Memory B cell (primary cell): ENCODE results near the gene DBNL.

Source experiments
- ATAC-seq: fragments of 150-1000 bp; cut with Tn5 transposase; 2 replicates; pipeline ENCODE4 v1.10.0; 2021; ENCODE audit warnings: low read depth, mild to moderate bottlenecking, moderate library complexity
- DNase-seq, 2 donors: peaks; one replicate each; pipeline ENCODE4 v3.0.0; 2022; ENCODE audit warnings: low spot score in 2 of 2
- H3K27ac Mint-ChIP-seq: one replicate; pipeline ENCODE4 v1.8.0; 2022; ENCODE audit warnings: mild to moderate bottlenecking, moderate library complexity, mixed read lengths
- H3K27me3 Mint-ChIP-seq: one replicate; pipeline ENCODE4 v1.8.0; 2022; ENCODE audit warnings: mixed read lengths
- H3K36me3 Mint-ChIP-seq: one replicate; pipeline ENCODE4 v1.8.0; 2022; ENCODE audit warnings: mild to moderate bottlenecking, mixed read lengths
- H3K4me1 Mint-ChIP-seq: one replicate; pipeline ENCODE4 v1.8.0; 2022; ENCODE audit warnings: mixed read lengths
- H3K4me3 Mint-ChIP-seq: one replicate; pipeline ENCODE4 v1.8.0; 2022; ENCODE audit warnings: mild to moderate bottlenecking, moderate library complexity, mixed read lengths
- H3K9me3 Mint-ChIP-seq: one replicate; pipeline ENCODE4 v1.8.0; 2022; ENCODE audit warnings: mixed read lengths

The DBNL gene

DNA sequence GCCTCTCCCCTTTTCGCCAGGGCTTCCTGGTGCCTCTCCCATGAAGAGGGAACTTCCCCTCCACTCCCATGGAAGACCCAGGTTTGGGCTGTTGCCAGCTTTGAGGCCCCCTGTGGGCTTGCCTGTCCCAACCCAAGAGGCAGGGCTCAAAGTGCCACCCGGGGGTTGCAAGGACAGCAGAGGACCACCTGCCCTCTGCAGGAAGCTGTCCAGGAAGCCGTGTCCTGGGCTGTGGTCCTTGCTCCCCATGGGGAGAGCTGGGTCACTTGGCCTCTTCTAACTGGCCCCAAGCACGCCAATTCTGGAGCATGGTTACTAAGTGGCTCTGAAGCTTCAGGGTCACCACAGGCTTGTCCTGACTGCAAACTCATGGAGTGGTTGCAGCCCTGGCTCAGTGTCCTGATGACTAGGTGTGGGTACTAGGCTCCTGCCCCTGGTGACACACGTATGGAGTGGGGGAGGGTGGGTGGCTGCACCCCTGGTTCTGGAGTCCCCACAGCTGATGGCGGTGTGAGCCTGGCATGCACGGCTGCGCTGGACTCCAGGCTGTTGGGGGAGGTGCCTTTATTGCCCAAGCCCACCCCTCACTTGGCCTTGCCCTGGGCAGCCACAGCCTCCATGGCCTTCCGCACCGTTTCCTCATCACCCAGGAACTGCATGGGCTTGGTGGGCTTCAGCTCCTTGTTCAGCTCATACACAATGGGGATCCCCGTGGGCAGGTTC lies 17.8 kb downstream of the DBNL start:
- DNase-seq (no peak), ATAC-seq (no peak)
- Mint-ChIP-seq H3K36me3 (peaks cover 24% of the 10 kb centered on the region), H3K27me3 (no peaks in the 10 kb centered on the region), H3K9me3 (no peaks in the 10 kb centered on the region), H3K27ac (no peak overlapping the region), H3K4me3 (no peak overlapping the region), H3K4me1 (peaks cover 55% of the 10 kb centered on the region)

DNA sequence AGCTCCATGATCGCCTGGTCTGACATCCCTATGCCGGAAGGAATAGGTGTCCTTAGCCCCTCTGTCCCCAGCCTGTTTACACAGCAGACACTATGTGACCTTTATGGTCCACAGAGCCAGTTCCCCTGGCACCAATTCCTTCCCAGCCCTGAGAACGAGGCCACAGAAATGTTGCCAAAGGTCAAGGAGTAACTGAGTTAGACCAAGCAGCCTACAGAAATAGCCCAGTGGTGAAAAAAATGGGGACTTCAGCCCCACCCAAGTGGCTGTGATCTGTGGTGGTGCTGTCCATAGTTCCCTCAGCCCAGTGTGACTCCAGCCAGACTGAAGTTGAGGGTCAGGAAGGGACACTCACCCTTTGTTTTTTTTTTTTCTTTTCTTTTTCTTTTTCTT lies 18.4 kb downstream of the DBNL start:
- H3K4me3 Mint-ChIP-seq = no peak overlapping the region
- H3K4me1 Mint-ChIP-seq = peaks cover 53% of the 10 kb centered on the region
- H3K27me3 Mint-ChIP-seq = no peaks in the 10 kb centered on the region
- H3K9me3 Mint-ChIP-seq = no peaks in the 10 kb centered on the region
- DNase-seq = no peak
- H3K36me3 Mint-ChIP-seq = peaks cover 19% of the 10 kb centered on the region
- no peak overlapping the region for H3K27ac Mint-ChIP-seq
- ATAC-seq = no peak

DNA sequence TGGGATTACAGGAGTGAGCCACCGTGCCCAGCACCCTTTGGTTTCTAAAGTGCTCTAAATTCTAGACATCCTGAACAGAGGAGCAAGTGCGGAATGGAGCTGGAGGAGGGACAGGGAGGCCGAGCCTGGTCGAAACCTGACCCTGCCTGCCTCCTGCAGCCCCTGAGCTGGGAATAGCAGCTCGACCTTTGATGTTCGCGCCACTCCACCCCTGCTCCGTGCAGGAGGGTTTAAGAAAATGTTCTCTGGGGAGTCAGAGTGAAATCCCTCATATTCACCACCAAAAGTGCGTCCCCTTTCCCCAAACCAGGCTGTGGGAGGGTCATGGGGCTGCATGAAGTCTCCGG lies 19.0 kb downstream of the DBNL start:
- peak overlapping the region; percentile 60 for H3K27ac Mint-ChIP-seq
- H3K4me1 Mint-ChIP-seq = peaks cover 50% of the 10 kb centered on the region
- peaks cover 2% of the 10 kb centered on the region for H3K9me3 Mint-ChIP-seq

DNA sequence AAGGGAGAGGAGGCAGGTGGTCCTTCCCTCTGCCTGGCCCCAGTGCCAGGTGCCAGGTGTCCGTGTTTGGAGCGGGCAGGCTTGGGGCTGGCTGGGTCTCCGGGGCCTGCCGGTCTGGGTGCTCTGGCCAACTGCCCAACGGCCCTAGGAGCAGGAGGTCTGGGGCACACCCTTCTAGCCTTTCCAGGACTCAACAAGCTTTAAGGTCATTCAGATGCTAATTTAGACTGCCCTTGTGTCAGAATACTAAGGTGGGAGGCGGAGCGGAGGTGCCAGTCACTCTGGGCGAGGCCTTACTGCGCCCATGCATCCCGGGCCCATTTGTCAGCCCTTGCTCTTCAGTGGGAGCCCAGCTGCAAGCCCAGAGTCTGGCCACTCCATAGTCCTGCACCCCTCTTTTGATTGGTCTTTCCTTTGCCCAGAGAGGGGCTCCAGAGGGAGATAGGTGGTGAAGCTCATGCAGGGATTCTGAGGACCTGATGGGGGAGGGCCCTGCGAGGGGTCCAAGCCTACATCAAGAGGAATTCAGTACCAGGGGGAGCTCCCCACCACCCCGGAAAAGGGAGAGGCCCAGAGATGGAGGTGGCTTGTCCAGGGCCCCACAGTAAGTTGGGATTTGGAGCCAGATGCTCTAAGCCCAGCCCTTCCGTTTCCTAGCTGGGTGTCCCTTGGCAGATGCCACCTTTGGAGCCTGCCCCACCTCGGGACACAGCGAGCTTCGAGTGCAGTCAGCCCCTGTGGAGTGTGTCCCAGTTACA lies 19.6 kb downstream of the DBNL start:
- H3K27me3 Mint-ChIP-seq = no peaks in the 10 kb centered on the region
- H3K4me1 Mint-ChIP-seq = peaks cover 45% of the 10 kb centered on the region
- H3K27ac Mint-ChIP-seq = peak overlapping the region; percentile 60
- H3K9me3 Mint-ChIP-seq = peaks cover 2% of the 10 kb centered on the region
- ATAC-seq = no peak
- no peak for DNase-seq
- no peak overlapping the region for H3K4me3 Mint-ChIP-seq
- peaks cover 12% of the 10 kb centered on the region for H3K36me3 Mint-ChIP-seq

More for the DNA sequence above, 19.0 kb downstream of the DBNL start:
- peaks cover 15% of the 10 kb centered on the region for H3K36me3 Mint-ChIP-seq
- ATAC-seq = no peak
- no peak overlapping the region for H3K4me3 Mint-ChIP-seq
- H3K27me3 Mint-ChIP-seq = no peaks in the 10 kb centered on the region
- no peak for DNase-seq

DNA sequence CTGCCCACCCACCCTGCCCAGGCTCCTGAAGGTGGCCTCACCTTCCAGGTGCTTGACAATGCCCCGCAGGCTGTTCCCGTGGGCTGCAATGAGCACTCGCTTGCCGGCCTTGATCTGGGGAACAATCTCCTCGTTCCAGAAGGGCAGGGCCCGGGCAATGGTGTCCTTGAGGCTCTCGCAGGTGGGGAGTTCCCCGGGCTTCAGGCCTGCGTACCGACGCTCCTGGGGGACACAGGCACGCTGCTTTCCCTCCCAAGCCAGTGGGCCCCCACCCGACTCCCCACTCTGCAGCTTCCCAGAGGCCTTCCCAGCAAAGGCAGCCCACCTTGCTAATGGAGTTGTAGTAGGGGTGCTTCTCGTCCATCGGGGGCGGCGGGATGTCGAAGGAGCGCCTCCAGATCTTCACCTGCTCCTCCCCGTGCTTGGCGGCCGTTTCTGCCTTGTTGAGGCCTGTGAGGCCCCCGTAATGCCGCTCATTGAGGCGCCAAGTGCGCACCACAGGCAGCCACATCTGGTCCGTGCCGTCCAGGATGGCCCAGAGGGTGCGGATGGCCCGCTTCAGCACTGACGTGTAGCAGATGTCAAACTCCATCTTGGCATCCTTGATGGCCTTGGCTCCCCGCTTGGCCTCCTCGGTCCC lies 20.4 kb downstream of the DBNL start:
- Mint-ChIP-seq H3K27me3 (no peaks in the 10 kb centered on the region), H3K36me3 (peaks cover 9% of the 10 kb centered on the region), H3K27ac (peak overlapping the region; percentile 88), H3K9me3 (peaks cover 3% of the 10 kb centered on the region), H3K4me1 (peaks cover 46% of the 10 kb centered on the region), H3K4me3 (peak overlapping the region; percentile 21)
- peak; percentile 51 for ATAC-seq
- DNase-seq = no peak

DNA sequence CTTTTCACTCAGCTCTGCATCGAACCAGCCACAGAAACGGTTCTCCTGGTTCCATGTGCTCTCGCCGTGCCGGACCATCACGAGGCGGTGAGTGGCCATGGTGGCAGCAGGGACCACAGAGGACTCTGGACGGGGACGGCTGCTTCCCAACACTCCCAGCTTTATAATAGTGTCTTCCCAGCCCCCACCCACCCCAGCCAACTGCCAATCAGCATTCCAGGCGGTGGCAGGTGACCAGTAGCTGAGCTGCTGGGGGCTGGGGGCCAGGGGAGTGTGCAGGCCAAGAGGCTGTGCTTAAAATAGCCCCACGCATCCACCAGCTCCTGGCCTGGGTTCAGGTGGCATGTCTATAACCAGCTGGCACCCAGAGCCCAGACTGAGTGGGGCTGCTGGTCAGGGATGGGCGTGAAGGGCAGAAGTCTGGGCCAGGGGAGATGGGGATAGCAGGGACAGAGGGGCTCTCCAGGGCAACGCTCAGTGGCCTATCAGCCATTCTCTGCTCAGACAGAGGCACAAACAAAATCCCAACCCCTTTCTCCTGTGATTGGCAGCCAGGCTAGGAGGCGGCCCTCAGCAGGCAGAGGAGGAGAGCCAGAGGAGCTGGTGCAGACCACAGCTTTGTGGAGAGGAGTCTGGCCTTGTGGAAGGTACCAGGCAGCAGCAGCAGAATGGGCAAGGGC lies 21.1 kb downstream of the DBNL start, which contains the start of gene PGAM2:
TSS of gene PGAM2 (minus strand) at position 137 of the 680 bp plus-strand sequence. CDS start at position 99, 38 bp downstream.
- peak within 1 kb of the TSS; percentile 88 for H3K27ac Mint-ChIP-seq
- peak within 1 kb of the TSS; percentile 34 for H3K4me3 Mint-ChIP-seq

DNA sequence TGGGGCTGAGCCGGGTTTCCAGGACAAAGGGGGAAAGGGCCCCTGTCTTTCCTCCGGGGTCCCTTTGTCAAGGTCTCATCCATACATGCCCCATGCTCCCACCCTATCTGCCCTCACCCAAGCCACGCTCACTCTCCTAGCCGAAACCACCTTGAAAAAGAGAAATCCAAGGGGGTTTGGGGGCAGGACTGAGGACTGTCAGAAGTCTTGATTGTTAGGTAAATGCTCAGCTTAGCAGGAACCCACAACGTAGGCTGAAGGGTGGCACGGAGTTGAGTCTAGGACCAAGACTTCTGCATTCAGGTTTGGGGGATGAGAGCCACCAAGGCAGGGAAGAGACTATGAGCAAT lies 21.6 kb downstream of the DBNL start:
- peaks cover 7% of the 10 kb centered on the region for H3K36me3 Mint-ChIP-seq
- peaks cover 3% of the 10 kb centered on the region for H3K9me3 Mint-ChIP-seq
- peaks cover 45% of the 10 kb centered on the region for H3K4me1 Mint-ChIP-seq
- DNase-seq = no peak
- peak; percentile 33 for ATAC-seq
- peak overlapping the region; percentile 34 for H3K4me3 Mint-ChIP-seq
- peak overlapping the region; percentile 88 for H3K27ac Mint-ChIP-seq
- H3K27me3 Mint-ChIP-seq = no peaks in the 10 kb centered on the region

More for the DNA sequence above, 21.1 kb downstream of the DBNL start, which contains the start of gene PGAM2:
- Mint-ChIP-seq H3K36me3 (peaks cover 7% of the 10 kb centered on the region), H3K9me3 (peaks cover 3% of the 10 kb centered on the region), H3K4me1 (peaks cover 43% of the 10 kb centered on the region), H3K27me3 (no peaks in the 10 kb centered on the region)
- ATAC-seq = peak; percentile 36
- DNase-seq = no peak

DNA sequence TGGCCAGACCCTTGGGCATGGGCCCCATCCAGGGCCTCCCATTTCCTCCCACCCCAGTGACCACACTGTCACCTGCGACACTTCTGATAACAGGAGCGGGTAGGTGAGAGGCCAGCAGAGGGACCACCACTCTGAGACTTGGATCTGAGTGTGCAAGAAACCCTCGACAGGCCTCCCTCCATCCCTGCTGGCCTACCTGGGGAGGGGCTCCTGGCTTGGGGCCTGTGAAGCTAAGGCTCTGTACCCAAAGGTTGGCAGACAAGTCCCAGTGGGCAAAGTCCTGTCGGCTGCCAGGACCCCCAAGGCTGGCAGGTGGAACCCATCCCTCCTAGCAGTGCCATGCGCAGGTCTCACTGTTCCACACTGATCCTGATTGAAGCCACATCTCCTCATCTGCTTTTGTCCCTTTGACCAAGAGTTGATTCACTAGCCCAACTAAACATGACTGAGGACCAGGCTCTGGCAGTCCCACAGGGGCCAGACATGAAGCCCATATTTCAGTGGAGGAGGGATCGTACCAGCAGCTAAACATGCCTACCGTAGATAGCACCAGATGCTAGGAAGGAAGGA lies 22.1 kb downstream of the DBNL start:
- Mint-ChIP-seq H3K27me3 (no peaks in the 10 kb centered on the region), H3K27ac (no peak overlapping the region), H3K9me3 (peaks cover 3% of the 10 kb centered on the region), H3K4me1 (peaks cover 46% of the 10 kb centered on the region), H3K4me3 (no peak overlapping the region), H3K36me3 (peaks cover 7% of the 10 kb centered on the region)
- DNase-seq (no peak), ATAC-seq (no peak)

DNA sequence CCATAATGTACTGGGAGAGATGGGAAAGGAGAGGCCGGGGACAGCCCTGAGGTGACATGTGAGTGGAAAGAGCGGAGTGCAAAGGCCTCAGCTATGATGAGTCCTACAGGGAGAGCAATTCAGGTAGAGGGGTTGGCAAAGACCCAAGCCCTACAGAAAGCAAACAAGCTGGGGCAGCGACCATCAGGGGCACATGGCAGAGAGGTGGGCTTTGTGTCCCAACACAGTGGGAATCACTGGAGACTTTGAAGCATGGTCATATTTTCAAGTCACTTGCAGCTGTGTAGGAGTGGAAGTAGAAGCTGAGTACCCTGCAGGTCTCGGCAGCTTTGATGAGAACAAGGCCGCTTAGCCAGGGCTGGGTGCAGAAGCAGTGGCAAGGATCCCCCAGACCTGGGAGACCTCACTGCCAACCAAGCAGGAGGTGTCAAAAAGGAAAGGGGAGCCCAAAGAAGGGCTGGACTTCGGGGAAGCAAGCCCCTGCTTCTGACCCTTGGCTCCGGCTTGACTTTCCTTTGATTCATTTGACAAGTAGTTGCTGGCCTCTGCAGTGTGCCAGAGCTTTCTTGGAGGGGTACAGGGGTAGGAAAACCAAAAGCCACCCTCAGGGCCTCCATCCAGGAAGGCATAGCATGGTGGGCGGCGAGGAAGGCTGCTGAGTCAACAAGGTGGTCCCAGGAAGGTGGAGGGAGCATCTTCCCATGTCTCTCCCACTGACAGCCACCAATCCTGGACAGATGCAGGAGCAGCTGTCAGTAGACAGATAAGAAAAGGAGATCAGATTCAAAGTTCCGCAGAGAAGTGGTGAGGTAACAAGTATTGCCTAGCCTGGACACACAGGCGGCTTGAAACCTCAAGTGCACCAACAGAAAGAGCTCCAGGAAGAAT lies 22.8 kb downstream of the DBNL start:
- ATAC-seq = no peak
- DNase-seq = no peak
- Mint-ChIP-seq H3K36me3 (peaks cover 8% of the 10 kb centered on the region), H3K9me3 (peaks cover 3% of the 10 kb centered on the region), H3K4me1 (peaks cover 51% of the 10 kb centered on the region), H3K27ac (peak overlapping the region; percentile 79), H3K4me3 (no peak overlapping the region), H3K27me3 (no peaks in the 10 kb centered on the region)

DNA sequence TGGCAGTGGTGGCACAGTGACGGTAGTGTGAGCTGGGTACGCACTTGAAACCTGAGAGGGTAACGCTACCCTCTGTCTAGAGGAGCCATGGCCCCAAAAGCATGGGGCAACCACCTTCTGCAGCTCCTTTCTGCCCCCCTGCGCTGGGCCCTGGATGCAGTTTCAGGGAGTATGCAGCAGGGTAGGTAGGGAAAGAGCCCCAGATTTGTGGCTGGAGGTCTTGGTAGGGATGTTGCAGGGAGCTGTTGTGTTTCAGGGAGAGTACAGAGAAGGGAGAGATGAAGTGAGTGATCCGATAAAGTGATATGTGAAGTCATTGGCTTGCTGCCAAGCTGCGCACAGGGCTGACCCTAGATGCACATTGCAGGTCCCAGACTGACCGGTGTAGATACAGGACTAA lies 23.6 kb downstream of the DBNL start:
- ATAC-seq = no peak
- Mint-ChIP-seq H3K9me3 (peaks cover 3% of the 10 kb centered on the region), H3K27ac (peak overlapping the region; percentile 79), H3K4me3 (no peak overlapping the region), H3K4me1 (peaks cover 52% of the 10 kb centered on the region), H3K27me3 (no peaks in the 10 kb centered on the region), H3K36me3 (peaks cover 8% of the 10 kb centered on the region)
- no peak for DNase-seq

DNA sequence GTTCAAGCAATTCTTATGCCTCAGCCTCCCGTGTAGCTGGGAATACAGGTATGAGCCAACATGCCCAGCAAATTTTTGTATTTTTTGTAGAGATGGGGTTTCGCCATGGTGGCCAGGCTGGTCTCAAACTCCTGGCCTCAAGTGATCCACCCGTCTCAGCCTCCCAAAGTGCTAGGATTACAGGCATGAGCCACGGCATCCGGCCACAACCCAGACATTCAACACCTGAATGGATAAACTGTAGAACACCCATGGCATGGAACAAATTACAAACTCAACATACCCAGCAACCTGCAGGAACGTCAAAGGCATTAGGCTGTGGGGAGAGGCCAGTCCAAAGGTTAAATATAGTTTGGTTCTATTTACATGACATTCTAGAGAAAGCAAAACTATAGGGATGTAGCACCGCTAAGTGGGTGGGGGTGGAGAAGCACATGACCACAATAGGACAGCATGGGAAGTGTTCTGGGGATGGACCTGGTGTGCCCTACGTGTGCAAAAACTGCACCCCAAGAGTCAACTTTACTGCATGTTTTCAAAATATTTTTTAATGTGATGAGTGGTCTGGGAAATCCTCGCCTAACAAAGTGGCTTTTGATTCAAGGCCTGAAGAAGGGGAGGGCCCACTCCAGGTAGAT lies 27.3 kb downstream of the DBNL start:
- H3K27me3 Mint-ChIP-seq = no peaks in the 10 kb centered on the region
- H3K9me3 Mint-ChIP-seq = peaks cover 3% of the 10 kb centered on the region
- peaks cover 37% of the 10 kb centered on the region for H3K4me1 Mint-ChIP-seq
- H3K36me3 Mint-ChIP-seq = peaks cover 10% of the 10 kb centered on the region
- H3K4me3 Mint-ChIP-seq = no peak overlapping the region
- H3K27ac Mint-ChIP-seq = peak overlapping the region; percentile 96
- ATAC-seq (no peak), DNase-seq (no peak)

DNA sequence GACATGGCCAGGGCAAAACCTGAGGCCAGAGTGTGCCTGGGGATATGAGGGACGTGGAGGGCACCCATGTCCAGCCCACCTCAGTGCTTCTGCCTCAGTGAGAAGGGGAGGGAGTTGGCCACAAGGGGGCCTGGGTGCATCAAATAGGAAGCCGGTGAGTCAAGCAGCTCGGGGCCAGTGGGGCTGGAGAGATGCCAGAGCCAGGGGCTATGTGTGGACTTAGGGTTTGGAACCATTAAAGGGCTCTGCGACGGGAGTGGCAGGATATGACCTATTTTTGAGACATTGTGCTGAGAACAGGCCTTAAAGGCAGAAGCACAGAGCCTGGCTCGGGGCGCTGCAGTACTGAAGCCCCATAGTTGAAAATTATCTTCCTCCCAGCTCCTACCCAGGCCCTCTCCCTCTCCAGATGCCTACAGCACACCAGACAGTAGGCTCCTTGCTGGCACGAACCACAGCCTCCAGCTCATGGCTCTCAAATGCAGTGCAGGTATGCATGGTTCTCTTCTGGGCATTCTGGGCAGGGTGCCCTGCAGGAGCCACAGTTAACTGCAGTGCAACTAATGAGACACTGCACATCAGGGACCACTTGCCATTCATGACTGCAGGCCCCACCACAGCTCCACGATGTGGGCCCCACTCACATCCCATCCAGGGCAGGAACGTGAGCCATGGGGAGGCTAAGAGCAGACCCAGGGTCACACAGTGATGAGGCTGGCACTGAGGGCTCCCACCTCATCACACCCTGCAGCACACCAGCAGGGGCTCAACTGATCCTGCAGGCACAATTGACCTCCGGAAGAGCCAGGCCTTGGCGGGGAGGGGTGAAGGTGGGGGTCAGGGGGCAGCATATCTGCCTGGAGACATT lies 28.1 kb downstream of the DBNL start:
- H3K27me3 Mint-ChIP-seq = no peaks in the 10 kb centered on the region
- H3K4me1 Mint-ChIP-seq = peaks cover 34% of the 10 kb centered on the region
- no peak overlapping the region for H3K4me3 Mint-ChIP-seq
- DNase-seq = no peak
- peak overlapping the region; percentile 96 for H3K27ac Mint-ChIP-seq
- H3K9me3 Mint-ChIP-seq = peaks cover 3% of the 10 kb centered on the region
- ATAC-seq = no peak
- H3K36me3 Mint-ChIP-seq = peaks cover 12% of the 10 kb centered on the region
